ENCODE results near the gene CLMN.
A peak's percentile ranks its signal among the peaks of the same experiment; 100 is the strongest.

CLMN gene

GRCh38 chr14:95157327-95158189 lies 162.2 kb downstream of the CLMN start, which contains the start of gene DICER1:
DICER1 (minus strand) TSS chr14:95157529; CDS start chr14:95133458, 24,071 bp downstream.
- peak within 1 kb of the TSS; percentile 68 to 78 for H3K4me3 ChIP-seq (replicated peaks in 1 of 2; ENCODE audit: low read depth in 2 of 2, low read length in 2 of 2)
- TF ChIP-seq CTCF (IDR thresholded peaks at IDR 0.05; ENCODE audit: low read depth, low read length): no peak
- DNase-seq (ENCODE audit: low read depth in 2 of 2): peak; percentile 94 to 96

GRCh38 chr14:95157048-95157326 lies 162.7 kb downstream of the CLMN start:
- no peak for TF ChIP-seq CTCF (IDR thresholded peaks at IDR 0.05; ENCODE audit: low read depth, low read length)
- DNase-seq (ENCODE audit: low read depth in 2 of 2): no peak
- H3K4me3 ChIP-seq (replicated peaks in 1 of 2; ENCODE audit: low read depth in 2 of 2, low read length in 2 of 2): peak overlapping the region; percentile 68 to 78

- H3K4me3 ChIP-seq (replicated peaks in 1 of 2; ENCODE audit: low read depth in 2 of 2, low read length in 2 of 2): peak overlapping the region; percentile 68 to 78
- no peak for TF ChIP-seq CTCF (IDR thresholded peaks at IDR 0.05; ENCODE audit: low read depth, low read length)
- DNase-seq (ENCODE audit: low read depth in 2 of 2): peak; percentile 23 to 44
Observed at GRCh38 chr14:95156161-95157047, 163.3 kb downstream of the CLMN start.

GRCh38 chr14:95155045-95155444 lies 164.7 kb downstream of the CLMN start:
- H3K4me3 ChIP-seq (replicated peaks in 1 of 2; ENCODE audit: low read depth in 2 of 2, low read length in 2 of 2): no peak overlapping the region
- no peak for TF ChIP-seq CTCF (IDR thresholded peaks at IDR 0.05; ENCODE audit: low read depth, low read length)
- no peak for DNase-seq (ENCODE audit: low read depth in 2 of 2)

- no peak for DNase-seq (ENCODE audit: low read depth in 2 of 2)
- no peak for TF ChIP-seq CTCF (IDR thresholded peaks at IDR 0.05; ENCODE audit: low read depth, low read length)
- H3K4me3 ChIP-seq (replicated peaks in 1 of 2; ENCODE audit: low read depth in 2 of 2, low read length in 2 of 2): no peak overlapping the region
Observed at GRCh38 chr14:95153866-95154265, 165.8 kb downstream of the CLMN start.

- H3K4me3 ChIP-seq (replicated peaks in 1 of 2; ENCODE audit: low read depth in 2 of 2, low read length in 2 of 2): no peak overlapping the region
- no peak for TF ChIP-seq CTCF (IDR thresholded peaks at IDR 0.05; ENCODE audit: low read depth, low read length)
- DNase-seq (ENCODE audit: low read depth in 2 of 2): peak in 1 of 2 donors; percentile 29
Observed at GRCh38 chr14:95151561-95151960, 168.1 kb downstream of the CLMN start.

Data from cardiac fibroblast (primary cell).